Urothelium cell line (cell line): ENCODE data around the gene SCUBE2.
A peak's percentile ranks its signal among the peaks of the same experiment; 100 is the strongest.
"Not testable (repeated sequence)": the region's sequence is repeated elsewhere in the genome, so short reads cannot be mapped to it uniquely, and the experiment has no call there.

Experiments used
- DNase-seq: peaks from one replicate; pipeline ENCODE4 v3.0.0; 2011; ENCODE audit warnings: low spot score, mixed read lengths
- FAIRE-seq: peaks from 2 replicates; lab custom pipeline; 2011; peaks lifted over from hg19 to GRCh38; lab: Jason Lieb, UNC

Gene SCUBE2

DNA sequence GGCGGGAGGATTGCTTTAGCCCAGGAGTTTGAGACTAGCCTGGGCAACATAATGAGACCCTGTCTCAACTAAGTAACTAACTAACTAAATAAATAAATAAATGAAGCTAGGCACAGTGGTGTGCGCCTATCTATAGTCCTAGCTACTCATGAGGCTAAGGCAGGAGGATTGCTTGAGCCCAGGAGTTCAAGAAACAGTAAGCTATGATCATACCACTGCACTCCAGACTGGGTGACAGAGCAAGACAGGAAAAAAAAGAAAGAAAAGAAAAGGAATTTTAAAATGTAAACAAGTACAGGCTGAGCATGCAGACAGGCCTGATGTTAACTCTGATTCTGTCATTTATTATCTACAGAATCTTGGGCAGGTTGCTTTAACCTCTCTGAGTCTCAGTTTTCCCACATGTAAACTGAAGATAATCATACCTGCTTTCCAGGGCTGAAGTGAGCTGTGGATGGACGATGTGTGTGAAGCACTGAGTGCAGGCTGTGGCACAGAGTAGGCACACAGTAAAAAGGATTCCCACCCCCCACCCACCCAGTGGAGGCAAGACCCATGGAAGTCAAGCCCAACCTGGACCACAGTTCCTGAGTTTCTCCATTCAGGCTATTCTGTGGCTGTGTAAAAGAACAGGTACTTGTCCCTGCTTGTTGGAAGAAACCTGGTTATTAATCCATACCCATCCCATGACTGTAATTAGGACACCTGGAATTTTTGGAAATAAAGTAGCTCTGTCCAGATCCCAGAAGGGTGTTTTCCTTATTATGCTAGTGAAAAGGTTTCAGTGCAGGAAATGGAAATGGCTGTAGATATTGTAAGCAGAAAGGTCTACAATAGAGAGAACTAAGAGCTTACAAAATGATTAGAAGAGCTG, 18.7 kb upstream of the SCUBE2 start:
- DNase-seq = no peak
- no peak for FAIRE-seq

DNA sequence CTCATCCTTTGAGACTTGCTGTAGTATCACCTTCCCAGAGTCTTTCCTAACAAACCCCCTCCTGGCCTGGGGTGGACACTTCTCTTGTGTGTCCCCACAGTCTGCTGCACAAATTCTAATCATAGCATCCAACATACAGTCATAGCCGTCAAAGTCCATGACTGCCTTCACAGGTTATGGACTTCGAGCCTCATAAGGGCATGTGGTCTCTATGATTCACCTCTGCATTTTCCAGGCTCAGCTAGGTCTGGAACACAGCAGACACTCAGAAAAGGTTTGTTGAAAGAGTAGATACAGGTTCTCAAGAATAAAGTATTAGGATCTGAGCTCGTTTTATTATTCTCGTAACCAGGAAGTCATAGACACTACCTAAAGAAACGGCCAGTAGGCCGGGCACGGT, 13.2 kb upstream of the SCUBE2 start:
- no peak for FAIRE-seq
- DNase-seq = no peak

DNA sequence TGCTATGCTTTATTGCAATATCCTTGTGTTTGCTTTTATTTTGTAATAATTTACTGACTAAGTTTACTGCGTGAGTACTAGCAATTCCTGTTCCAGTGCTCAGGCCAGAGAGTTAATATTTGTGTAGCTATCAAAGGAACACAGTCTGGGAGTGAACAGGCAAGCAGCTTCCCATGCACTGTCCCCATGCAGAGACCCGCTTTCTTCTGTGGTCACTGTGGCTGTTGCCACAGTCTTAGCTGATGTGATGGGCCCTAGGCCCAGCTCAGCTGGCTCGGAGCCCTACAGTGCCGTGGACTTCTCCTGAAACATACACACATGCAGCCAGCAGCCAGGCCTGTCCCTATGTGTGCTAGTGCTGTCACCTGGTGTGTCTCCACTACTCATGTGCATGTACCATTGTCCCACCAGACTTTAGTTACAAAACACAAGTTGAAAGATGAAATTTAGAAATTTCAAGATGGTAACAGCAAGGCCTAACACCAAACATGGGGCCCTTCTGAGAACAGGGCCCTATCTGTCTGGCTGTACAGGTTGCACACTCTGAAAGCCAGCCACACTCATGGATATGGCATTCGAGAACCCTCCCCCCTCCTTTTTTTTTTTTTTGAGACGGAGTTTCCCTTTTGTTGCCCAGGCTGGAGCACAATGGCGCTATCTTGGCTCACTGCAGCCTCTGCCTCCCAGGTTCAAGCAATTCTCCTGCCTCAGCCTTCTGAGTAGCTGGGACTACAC, 12.3 kb upstream of the SCUBE2 start:
- no peak for FAIRE-seq

DNA sequence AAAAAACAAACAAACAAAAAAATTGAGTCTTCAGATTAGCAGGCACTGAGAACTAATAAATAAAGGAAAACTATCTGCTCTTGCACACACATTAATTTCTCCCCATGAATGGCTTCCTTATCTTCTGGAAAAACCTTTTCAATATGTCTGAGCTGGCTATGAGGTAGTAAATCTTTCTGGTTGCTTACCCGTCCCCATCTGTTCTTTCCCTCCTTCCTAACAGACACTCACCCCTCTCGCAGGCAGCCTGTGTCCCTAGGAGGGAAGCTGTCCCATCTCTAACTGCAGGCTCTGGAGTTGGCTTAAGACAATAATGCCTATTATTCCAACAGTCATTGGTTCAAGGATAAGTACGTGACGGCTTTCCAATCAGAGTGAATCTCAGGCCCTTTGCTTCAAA, 8.2 kb upstream of the SCUBE2 start:
- DNase-seq = no peak

More for the DNA sequence above, 12.3 kb upstream of the SCUBE2 start:
- no peak for DNase-seq

DNA sequence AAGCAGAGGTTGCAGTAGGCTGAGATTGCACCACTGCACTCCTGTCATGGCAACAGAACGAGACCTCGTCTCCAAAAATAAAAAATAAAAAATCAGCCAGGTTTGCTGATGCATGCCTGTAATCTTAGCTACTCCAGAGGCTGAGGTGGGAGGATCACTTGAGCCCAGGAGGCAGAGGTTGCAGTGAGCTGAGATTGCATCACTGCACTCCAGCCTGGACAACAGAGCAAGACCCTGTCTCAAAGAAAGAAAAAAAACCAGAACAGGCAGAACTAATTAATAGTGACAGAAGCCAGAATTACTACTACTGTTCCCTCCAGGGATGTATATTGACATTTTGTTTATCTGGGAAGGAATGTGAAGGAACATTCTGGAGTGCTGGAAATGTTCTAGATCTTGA, 7.1 kb upstream of the SCUBE2 start:
- DNase-seq, FAIRE-seq: not testable (repeated sequence)

More for the DNA sequence above, 8.2 kb upstream of the SCUBE2 start:
- no peak for FAIRE-seq

DNA sequence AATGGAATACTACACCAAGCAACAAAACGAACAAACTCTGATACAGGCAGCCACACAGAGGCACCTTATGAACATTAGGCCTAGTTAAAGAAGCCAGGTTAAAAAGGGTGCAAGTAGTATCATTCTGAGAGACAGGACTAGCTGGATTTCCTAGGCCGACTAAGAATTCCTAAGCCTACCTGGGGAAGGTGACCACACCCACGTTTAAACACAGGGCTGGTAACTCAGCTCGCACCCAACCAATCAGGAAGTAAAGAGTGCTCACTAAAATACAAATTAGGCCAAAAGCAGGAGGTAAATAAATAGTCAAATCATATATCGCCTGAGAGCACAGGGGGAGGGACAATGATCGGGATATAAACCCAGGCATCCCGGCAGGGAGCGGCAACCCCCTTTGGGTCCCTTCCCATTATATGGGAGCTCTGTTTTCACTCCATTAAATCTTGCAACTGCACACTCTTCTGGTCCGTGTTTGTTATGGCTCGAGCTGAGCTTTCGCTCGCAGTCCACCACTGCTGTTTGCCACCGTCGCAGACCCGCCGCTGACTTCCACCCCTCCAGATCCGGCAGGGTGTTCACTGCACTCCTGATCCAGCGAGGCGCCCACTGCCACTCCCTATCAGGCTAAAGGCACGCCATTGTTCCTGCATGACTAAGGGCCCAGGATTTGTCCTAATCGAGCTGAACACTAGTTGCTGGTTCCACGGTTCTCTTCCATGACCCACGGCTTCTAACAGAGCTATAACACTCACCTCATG, 6.0 kb upstream of the SCUBE2 start:
- DNase-seq, FAIRE-seq: not testable (repeated sequence)

DNA sequence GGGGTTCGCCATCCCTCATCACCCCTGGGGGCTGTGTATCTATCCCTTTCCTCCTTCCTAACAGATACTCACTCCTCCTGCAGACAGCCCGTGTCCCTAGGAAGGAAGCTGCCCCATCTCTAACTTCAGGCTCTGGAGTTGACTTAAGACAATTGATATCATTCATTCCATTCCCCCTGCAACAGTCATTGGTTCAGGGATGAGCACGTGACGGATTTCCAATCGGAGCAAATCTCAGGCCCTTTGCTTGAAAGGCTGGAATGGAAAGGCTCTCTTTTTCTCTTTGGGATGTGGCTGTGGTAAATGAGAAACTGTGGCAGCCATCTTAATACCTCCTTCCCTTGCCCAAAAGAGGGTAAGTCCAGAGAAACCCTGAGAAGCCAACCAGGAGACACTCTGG, 5.0 kb upstream of the SCUBE2 start:
- no peak for DNase-seq
- FAIRE-seq = no peak

DNA sequence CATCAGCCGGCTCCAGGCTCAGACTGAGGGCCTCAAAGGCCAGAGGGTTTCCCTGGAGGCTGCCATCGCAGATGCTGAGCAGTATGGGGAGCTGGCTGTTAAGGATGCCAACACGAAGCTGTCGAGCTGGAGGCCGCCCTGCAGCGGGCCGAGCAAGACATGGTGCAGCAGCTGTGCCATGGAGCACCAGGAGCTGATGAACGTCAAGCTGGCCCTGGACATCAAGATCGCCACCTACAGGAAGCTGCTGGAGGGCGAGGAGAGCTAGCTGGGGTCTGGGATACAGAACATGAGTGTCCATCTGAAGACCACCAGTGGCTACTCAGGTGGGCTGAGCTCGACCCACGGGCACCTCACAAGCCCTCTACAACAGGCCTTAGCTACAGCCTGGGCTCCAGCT, 4.0 kb upstream of the SCUBE2 start:
- DNase-seq (no peak), FAIRE-seq (no peak)

DNA sequence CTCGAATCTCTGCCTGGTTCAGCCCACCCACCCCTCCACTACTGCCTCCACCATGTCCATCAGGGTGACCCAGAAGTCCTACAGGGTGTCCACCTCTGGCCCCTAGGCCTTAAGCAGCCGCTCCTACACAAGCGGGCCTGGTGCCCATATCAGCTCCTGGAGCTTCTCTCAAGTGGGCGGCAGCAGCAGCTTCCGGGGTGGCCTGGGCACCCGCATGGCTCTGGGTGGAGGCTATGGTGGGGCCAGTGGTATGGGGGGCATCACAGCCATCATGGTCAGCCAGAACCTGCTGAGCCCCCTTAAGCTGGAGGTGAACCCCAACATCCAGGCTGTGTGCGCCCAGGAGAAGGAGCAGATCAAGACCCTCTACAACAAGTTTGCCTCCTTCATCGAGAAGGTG, 3.0 kb upstream of the SCUBE2 start:
- no peak for FAIRE-seq
- no peak for DNase-seq

DNA sequence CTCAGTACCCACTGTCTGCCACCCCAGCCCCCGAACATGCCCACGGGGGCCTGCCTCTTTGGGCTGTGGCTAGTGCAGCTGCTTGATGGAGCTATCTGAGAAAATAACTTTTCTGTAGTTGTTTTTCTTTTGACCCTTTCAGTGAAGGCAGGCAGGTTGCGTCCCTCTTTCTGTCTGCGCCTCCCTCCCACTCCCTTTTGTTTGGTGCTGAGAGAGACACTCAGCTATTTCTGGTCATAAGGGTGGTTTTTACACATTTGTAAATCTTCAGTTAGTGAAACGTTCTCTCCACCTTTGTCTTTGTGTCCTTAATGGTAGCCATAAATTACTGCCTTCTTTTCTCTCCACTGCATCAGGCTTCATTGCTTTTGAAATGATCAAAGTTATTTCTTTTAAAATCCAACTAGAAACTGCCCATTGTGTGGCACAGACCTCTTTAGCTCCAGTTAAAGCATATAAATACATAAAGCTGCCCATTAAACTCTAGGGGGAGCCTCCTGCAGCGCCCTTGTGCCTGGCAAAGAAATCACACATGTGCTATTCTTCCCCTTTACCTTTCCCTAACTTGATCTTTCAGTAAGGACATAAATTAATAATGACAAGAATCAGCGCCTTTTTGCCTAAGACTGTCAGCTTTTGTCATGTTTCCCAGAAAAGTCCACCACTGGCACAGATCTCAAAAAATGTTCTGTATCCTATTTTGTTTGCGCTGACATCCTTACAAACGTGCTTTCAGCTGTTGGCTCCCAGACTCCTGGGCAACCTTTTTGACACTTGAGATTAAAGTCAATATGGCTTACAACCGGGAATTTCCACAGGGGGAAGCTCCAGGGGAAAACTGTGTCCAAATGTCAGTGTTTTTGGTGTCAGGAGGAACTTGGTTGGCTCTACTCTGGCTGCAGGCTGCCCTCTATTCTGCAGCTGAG, 1.7 kb upstream of the SCUBE2 start:
- FAIRE-seq (no peak), DNase-seq (no peak)

DNA sequence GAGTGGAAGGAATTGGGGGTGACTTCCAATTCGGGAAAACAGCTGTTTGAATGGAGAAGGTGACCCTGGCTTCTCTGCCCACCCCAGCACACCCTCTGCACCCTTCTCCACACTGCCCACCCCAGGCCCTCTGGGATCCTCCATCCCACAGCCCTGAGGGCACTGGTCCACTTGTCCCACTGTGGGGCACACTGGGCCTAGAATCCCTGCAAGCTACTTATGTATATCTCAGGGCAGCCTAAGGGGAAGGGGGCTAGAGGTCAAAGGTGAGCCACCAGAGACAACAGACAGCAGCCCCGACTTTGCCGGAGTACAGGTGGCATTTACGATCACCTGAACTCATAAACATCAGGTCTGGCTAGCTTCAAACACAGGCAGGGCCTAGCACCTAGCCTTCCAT, 673 bp upstream of the SCUBE2 start:
- FAIRE-seq (no peak), DNase-seq (no peak)

DNA sequence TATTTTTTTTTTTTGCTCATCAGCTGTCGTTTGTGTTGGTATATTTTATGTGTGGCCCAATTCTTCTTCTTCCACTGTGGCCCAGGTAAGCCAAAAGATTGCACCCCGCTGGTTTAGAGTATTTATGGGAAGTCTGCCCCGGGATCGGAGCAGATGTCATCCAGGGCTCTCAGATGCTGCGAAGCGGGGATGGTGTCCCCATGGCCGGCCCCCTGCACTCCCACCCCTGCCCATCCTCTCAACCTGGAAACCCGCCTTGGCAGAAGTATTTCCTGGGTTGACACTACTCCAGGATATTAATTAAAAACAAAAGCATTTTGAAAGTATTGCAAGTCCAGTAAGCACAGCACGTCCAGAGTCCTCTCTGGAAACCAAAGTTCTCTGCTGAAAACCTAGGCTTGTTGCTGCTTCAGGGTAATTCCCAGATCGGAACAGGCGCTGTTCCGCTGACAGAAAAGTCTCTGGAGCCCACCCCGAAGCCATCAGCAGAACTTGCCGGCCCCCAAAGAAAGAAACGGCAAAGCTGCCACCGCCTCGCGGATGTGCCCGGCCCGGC, 833 bp downstream of the SCUBE2 start:
- FAIRE-seq = no peak
- no peak for DNase-seq

DNA sequence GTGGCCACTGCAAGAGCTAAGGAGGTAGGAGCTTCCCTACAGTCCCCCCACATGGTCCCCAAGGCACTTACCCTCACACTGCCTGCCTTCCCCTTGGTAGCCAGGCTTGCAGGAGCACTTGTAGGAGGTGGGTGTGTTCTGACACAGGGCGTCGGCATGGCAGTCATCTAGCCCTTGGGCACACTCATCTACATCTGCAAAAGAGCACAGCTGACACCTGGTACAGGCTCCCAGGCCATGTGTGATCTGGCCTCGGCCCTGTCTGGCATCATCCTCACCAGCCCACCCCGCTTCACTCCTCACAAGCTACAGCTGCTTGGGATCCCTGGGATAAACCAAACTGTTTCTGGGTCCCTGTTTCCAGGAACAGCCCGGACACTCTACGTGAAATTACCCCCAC, 1.8 kb downstream of the SCUBE2 start:
- DNase-seq = no peak
- FAIRE-seq = no peak

DNA sequence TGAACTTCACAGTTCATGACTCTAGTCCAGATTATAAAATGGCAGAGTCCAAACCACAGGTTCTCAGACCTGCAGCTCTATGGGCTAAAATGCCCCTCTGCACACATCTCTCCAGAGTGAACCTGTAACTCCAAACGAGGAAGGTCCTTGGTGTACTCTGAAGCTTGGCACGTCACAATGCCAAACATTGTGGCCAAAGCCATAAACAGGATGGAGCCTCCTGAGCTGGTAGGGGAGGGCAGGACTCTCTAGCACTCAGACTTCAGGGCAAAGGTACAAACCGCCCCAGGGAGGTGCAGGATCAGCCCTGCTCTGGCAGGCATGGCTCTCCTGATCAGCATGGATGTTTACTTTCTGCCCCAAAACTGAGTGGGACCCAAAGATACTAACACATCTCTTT, 2.3 kb downstream of the SCUBE2 start:
- FAIRE-seq (no peak), DNase-seq (no peak)

DNA sequence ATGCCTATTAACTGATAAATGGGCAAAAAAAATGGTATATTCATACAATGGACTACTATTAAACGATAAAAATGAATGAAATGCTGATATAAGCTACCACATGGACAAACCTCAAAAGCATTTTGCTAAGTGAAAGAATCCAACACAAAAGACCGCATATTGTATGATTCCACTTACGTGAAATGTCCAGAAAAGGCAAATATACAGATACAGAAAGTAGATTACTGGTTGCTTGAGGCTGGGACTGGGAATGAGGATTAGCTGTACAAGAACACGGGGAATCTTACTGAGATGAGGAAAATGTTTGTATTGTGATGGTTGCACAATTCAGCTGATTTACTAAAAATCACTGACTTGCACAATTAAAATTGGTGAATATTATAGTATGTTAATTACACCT, 8.8 kb downstream of the SCUBE2 start:
- no peak for FAIRE-seq
- DNase-seq = no peak

DNA sequence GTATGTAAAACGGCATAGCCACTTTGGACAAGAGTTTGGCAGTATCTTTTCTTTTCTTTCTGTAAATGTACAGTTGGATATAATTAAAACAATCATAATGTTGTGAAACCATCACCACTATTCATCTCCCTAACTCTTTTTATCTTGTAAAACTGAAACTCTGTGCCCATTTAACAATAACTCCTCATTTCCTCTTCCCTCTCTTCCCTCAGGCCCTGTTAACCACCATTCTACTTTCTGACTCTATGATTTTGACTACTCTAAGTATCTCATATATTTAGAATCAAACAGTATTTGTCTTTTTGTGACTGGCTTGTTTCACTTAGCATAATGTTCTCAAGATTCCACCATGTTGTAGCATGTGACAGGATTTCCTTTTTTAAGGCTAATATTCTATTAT, 10.2 kb downstream of the SCUBE2 start:
- DNase-seq = no peak
- FAIRE-seq = no peak

DNA sequence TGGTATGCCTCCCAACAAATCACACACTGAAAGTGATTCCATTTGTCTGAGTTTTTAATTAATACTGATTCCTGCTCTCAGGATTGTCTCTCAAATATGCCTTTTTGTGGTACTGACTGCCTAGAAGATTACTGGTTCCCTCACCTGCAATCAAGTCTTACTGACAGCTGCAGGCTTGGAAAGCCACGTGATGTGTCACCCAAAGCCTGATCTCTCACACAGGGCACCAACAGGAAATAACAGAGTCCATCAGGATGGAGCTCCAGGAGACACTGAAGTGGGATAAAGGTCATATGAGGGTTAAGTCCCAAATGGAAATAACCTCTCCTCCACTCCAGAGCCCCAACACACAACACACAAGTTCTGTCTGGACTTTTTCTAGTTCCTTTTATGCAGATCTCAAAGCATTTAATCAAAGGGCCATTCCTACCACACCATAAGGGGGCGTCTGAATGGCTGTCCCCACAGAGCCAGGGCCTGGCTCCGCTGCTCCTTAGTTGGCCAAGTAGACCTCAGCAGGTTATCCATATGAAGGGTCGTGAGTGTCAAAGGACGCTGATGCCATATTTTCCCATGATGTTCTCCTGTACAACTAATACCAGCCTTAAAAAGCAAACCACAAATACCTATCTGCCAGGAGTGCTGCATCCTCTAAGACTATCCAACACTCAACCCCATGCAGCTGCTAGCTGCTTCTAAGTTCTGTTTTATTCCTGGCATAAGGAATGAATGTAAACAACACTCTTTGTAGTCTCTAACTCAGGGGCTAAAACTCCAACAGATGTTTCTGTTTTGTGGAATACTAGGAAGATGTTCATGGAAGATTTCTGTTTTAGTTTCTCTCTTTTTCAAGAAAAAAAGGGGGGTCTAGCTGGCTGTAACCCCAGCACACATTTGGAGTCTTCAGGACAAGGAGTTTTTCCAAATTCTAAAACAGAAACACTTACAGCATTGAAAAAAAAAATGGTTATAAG, 13.0 kb downstream of the SCUBE2 start:
- FAIRE-seq (no peak), DNase-seq (no peak)

DNA sequence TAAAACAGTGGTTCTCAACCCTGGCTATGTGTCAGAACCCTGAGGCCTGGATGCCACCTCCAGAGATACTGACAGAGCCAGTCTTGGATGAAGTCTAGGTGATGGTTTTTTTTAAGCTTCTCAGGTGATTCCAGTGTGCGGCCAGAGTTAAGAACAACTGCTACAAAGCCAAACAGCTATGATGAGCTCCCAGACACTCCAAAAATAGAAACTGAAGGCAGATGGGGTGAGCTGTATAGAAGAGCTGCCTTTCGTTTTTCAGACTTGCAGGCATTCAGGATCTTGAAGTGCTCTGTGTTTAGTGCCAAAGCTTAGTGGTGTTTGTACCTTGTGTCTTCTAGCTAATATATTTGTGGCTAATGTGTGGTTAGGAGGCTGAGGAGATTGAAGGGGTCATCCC, 14.2 kb downstream of the SCUBE2 start:
- no peak for FAIRE-seq
- no peak for DNase-seq

DNA sequence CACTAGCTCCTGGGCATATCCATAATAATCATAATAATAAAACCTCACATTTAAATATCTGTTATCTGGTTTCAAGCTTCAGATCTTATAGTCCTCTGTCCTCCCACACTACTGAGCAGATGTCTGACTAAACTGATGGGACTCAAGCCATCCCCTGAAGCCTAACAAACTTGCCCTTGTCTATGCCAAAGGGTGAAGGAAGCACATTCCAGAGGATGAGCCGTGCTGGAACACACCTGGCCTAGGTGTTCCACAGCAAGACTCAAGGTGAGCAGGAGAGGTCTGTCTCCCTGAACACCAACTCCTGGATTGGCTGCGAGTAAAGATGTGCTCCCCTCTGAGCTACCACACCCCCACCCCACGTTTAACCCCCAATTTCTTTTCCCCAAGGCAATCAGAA, 14.7 kb downstream of the SCUBE2 start:
- FAIRE-seq (peak; percentile 20), DNase-seq (no peak)
